ENCODE data around the gene LAX1.

DNA sequence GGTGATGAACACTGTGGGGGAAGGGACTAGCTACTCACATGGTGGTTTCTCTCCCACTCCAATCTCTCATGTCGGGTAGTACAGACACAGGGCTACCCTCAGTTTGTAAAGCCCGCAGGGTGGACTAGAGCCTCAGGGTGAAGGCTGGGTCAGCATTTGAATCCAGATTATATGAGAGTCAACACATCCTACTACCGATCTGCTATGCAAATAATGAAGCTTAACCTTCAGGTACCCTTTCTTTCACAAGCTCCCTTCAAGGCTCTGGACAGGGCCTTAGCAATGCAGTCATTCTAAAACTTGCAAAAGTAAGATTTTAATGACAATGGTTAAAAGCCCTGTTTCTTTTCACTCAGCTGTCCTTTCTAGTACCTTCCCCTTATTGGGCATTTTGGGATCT lies 25.0 kb downstream of the LAX1 start:
- TF ChIP-seq CTCF (IDR thresholded peaks at IDR 0.05): no peak
- TF ChIP-seq ZFX (IDR thresholded peaks at IDR 0.05; ENCODE audit: borderline replicate concordance): no peak
